MM.1S (cell line): ENCODE measurements around the gene MSANTD2.

Experiments used
- DNase-seq: peaks from one replicate; pipeline ENCODE4 v3.0.0-alpha.2; 2015
- H2AFZ ChIP-seq: fragments of 300-600 bp; sonication (generic); 2 replicates; pipeline ENCODE4 v1.6.0; 2016; ENCODE audit warnings: antibody characterized with exemption, low read length
- H3F3A ChIP-seq: fragments of 300-600 bp; sonication (generic); 2 replicates; pipeline ENCODE4 v1.6.1; 2016; ENCODE audit warnings: mild to moderate bottlenecking, antibody characterized with exemption, low read length, moderate library complexity, mixed read lengths; ENCODE audit not compliant: insufficient read depth
- H3K27ac ChIP-seq: fragments of 300-600 bp; sonication (generic); 2 replicates; pipeline ENCODE4 v1.5.1; 2016; ENCODE audit warnings: mild to moderate bottlenecking, low read length
- H3K27me3 ChIP-seq: fragments of 300-600 bp; sonication (generic); replicated peaks from 2 replicates; pipeline ENCODE4 v1.6.0; 2016; ENCODE audit warnings: low read length; ENCODE audit not compliant: insufficient read depth
- H3K36me3 ChIP-seq: fragments of 300-600 bp; sonication (generic); replicated peaks from 2 replicates; pipeline ENCODE4 v1.6.1; 2016; ENCODE audit warnings: mild to moderate bottlenecking, low read length, mixed read lengths; ENCODE audit not compliant: insufficient read depth
- H3K4me1 ChIP-seq: fragments of 300-600 bp; sonication (generic); 2 replicates; pipeline ENCODE4 v1.6.1; 2016; ENCODE audit warnings: low read length, mixed read lengths
- H3K4me2 ChIP-seq: fragments of 300-600 bp; sonication (generic); 2 replicates; pipeline ENCODE4 v1.6.0; 2016; ENCODE audit warnings: low read depth, low read length
- H3K4me3 ChIP-seq: fragments of 300-600 bp; sonication (generic); 2 replicates; pipeline ENCODE4 v1.5.1; 2016; ENCODE audit warnings: low read length, mixed read lengths
- H3K79me2 ChIP-seq: fragments of 300-600 bp; sonication (generic); 2 replicates; pipeline ENCODE4 v1.6.1; 2016; ENCODE audit warnings: mixed run types, low read length, mixed read lengths
- H3K9ac ChIP-seq: fragments of 300-600 bp; sonication (generic); 2 replicates; pipeline ENCODE4 v1.6.1; 2016; ENCODE audit warnings: low read length, mixed read lengths
- H3K9me2 ChIP-seq: fragments of 300-600 bp; sonication (generic); replicated peaks from 2 replicates; pipeline ENCODE4 v1.6.1; 2016; ENCODE audit warnings: mild to moderate bottlenecking, low read length, mixed read lengths; ENCODE audit not compliant: insufficient read depth
- H3K9me3 ChIP-seq: fragments of 300-600 bp; sonication (generic); replicated peaks from 2 replicates; pipeline ENCODE4 v1.6.1; 2016; ENCODE audit warnings: mild to moderate bottlenecking, low read length, mixed read lengths; ENCODE audit not compliant: insufficient read depth
- H4K20me1 ChIP-seq: fragments of 300-600 bp; sonication (generic); 2 replicates; pipeline ENCODE4 v1.6.1; 2016; ENCODE audit warnings: mild to moderate bottlenecking, low read length, moderate library complexity, mixed read lengths; ENCODE audit not compliant: insufficient read depth
- EZH2 ChIP-seq: fragments of 300-600 bp; sonication (generic); optimal IDR thresholded peaks from 2 replicates; pipeline ENCODE3; 2017; ENCODE audit warnings: low read depth, mild to moderate bottlenecking, antibody characterized with exemption, low read length, mixed read lengths
- EZH2phosphoT487 ChIP-seq: fragments of 300-600 bp; sonication (generic); IDR thresholded peaks from 2 replicates; pipeline ENCODE4 v1.6.1; 2018; ENCODE audit warnings: antibody characterized with exemption, low read length
- TF ChIP-seq, protein P1 (sequence below): fragments of 300-600 bp; sonication (generic); IDR thresholded peaks from 2 replicates; pipeline ENCODE4 v1.5.1; 2016; ENCODE audit warnings: antibody characterized with exemption, low read length, mixed read lengths

The MSANTD2 gene

DNA sequence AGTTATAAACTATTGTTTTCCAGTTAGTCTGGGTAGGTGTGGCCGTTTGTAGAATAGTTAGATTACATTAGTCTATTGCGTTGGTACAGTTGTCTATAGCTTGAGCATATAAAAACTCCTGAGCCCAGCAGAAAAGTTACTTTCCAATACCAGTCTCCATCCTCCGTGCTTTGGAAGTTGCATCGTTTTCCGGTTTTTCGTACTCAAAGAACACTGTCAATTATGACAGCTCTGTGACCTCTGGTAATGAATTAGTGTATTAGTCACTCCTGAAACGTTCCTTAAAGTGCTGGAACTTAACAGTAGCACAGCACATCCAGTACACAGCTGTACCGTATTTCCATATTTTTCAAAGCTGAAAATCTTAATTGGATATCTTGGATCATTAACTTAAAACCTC lies 808 bp upstream of the MSANTD2 start:
- H3K36me3 ChIP-seq = no peaks in the 10 kb centered on the region
- H3K9me3 ChIP-seq = no peaks in the 10 kb centered on the region
- H3K9me2 ChIP-seq = no peaks in the 10 kb centered on the region
- TF ChIP-seq, protein P1, sequence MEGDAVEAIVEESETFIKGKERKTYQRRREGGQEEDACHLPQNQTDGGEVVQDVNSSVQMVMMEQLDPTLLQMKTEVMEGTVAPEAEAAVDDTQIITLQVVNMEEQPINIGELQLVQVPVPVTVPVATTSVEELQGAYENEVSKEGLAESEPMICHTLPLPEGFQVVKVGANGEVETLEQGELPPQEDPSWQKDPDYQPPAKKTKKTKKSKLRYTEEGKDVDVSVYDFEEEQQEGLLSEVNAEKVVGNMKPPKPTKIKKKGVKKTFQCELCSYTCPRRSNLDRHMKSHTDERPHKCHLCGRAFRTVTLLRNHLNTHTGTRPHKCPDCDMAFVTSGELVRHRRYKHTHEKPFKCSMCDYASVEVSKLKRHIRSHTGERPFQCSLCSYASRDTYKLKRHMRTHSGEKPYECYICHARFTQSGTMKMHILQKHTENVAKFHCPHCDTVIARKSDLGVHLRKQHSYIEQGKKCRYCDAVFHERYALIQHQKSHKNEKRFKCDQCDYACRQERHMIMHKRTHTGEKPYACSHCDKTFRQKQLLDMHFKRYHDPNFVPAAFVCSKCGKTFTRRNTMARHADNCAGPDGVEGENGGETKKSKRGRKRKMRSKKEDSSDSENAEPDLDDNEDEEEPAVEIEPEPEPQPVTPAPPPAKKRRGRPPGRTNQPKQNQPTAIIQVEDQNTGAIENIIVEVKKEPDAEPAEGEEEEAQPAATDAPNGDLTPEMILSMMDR = no peak
- TF ChIP-seq EZH2phosphoT487 (no peak), EZH2 (no peak)
- H3K4me1 ChIP-seq = peaks cover 18% of the 10 kb centered on the region
- no peak for DNase-seq
- H3K9ac ChIP-seq = peak overlapping the region; percentile 83; the same call in 1 of the 2 replicates
- H3K27me3 ChIP-seq = no peaks in the 10 kb centered on the region
- peak overlapping the region; percentile 89 for H3K4me3 ChIP-seq
- H3F3A ChIP-seq = peaks cover 14% of the 10 kb centered on the region
- H2AFZ ChIP-seq = peak overlapping the region; percentile 88
- no peak overlapping the region for H3K27ac ChIP-seq
- peak overlapping the region; percentile 60 for H3K4me2 ChIP-seq
- peaks cover 38% of the 10 kb centered on the region for H3K79me2 ChIP-seq
- H4K20me1 ChIP-seq = no peaks in the 10 kb centered on the region

DNA sequence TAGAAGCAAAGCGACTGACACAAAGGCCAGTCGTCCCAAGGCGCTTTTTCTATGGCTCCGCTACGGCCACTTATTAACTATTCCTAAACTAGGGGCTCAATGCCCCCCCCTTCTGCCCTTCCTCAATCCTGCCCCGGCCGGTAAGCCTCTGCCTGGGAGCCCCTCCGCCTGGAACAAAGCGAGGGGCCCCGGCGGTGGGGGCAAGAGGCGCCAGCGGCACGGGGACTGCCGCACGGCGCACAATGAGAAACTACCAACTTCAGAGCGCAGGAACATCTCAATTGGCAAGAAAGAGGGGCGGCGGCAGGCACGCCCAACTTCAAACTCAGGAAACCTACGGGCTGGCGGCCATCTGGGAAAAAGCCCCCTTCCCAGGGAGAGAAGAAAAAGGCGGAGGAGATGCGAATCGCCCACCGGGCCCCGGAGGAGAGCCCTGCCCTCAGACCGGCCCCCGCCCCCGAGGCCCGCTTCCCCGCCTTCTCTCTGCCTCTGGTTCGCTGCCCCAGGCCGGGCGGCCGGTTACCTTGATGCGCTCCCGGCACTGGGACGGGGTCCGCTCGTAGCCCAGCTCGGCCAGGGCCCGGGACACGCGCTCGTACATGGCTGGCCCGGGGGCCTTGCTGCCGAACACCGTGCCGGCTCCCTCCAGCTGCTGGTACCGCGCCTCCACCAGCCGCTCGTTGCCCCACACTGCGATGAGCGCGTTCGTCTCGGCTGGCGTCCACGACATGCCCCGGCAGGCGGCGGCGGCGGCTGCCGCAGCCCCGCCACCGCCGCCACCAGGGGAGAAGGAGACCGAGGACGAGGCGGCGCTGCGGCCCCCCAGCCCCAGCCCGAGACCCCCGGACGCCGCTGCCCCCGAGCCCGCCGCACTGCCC lies 619 bp downstream of the MSANTD2 start:
- H3K27me3 ChIP-seq = no peaks in the 10 kb centered on the region
- peak overlapping the region; percentile 88 for H2AFZ ChIP-seq

DNA sequence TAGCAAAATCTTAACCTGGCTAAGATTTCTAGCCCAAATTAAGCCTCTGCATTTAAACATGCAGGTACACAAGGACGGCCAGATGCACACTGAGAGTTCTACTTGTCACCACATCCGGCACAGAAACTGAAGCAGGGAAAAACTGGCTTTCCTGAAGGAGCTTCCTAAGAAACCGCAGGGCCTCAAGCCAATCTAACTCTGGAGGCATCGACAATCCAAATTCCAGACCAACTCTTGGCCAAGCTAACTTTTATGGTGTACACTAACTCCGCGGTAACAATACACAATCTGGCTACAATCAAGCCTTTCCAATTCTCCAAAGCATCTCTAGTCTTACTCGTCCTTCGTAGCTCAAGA lies 1.2 kb downstream of the MSANTD2 start:
- no peaks in the 10 kb centered on the region for H3K36me3 ChIP-seq
- H3K4me2 ChIP-seq = peak overlapping the region; percentile 77
- no peaks in the 10 kb centered on the region for H4K20me1 ChIP-seq
- peak; percentile 42 for DNase-seq
- peak overlapping the region; percentile 83; the same call in 1 of the 2 replicates for H3K9ac ChIP-seq
- peaks cover 56% of the 10 kb centered on the region for H3K79me2 ChIP-seq
- no peaks in the 10 kb centered on the region for H3K27me3 ChIP-seq
- H3K4me1 ChIP-seq = peaks cover 18% of the 10 kb centered on the region
- H3K4me3 ChIP-seq = peak overlapping the region; percentile 89
- H3F3A ChIP-seq = peaks cover 14% of the 10 kb centered on the region
- no peaks in the 10 kb centered on the region for H3K9me2 ChIP-seq
- H2AFZ ChIP-seq = peak overlapping the region; percentile 88
- no peaks in the 10 kb centered on the region for H3K9me3 ChIP-seq
- peak overlapping the region; percentile 67; the same call in 1 of the 2 replicates for H3K27ac ChIP-seq
- TF ChIP-seq EZH2phosphoT487 (no peak), EZH2 (no peak)
- TF ChIP-seq, protein P1 = no peak

More for the DNA sequence above, 619 bp downstream of the MSANTD2 start:
- Histone ChIP-seq H4K20me1 (no peaks in the 10 kb centered on the region), H3K79me2 (peaks cover 50% of the 10 kb centered on the region), H3K4me2 (peak overlapping the region; percentile 77), H3K9ac (peak overlapping the region; percentile 83), H3K27ac (peak overlapping the region; percentile 67; the same call in 1 of the 2 replicates), H3K4me3 (peak overlapping the region; percentile 89), H3K36me3 (no peaks in the 10 kb centered on the region), H3K9me3 (no peaks in the 10 kb centered on the region), H3K9me2 (no peaks in the 10 kb centered on the region), H3K4me1 (peaks cover 18% of the 10 kb centered on the region), H3F3A (peaks cover 14% of the 10 kb centered on the region)
- no peak for TF ChIP-seq EZH2
- TF ChIP-seq EZH2phosphoT487 = no peak
- TF ChIP-seq, protein P1 = no peak
- DNase-seq = peak; percentile 28
